Osteocyte (in vitro differentiated cells): ENCODE data around the gene CALML4. TPM values are rescaled to one million over a fixed set of nuclear protein-coding genes. Genes with fewer than 3 reads are reported as not detected.
"Not testable (repeated sequence)": the region's sequence is repeated elsewhere in the genome, so short reads cannot be mapped to it uniquely, and the experiment has no call there.

Source experiments
- DNase-seq: peaks from one replicate; pipeline ENCODE4 v3.0.0; 2021; ENCODE audit warnings: mixed read lengths; ENCODE audit not compliant: unreplicated experiment; ENCODE audit errors: extremely low spot score
- H3K27ac Mint-ChIP-seq: one replicate; pipeline ENCODE4 v1.8.0; 2021; ENCODE audit warnings: mild to moderate bottlenecking, mixed read lengths; ENCODE audit not compliant: unreplicated experiment
- H3K27me3 Mint-ChIP-seq: one replicate; pipeline ENCODE4 v1.8.0; 2021; ENCODE audit warnings: mixed read lengths; ENCODE audit not compliant: unreplicated experiment
- H3K36me3 Mint-ChIP-seq: one replicate; pipeline ENCODE4 v1.8.0; 2021; ENCODE audit warnings: mixed read lengths; ENCODE audit not compliant: unreplicated experiment
- H3K4me1 Mint-ChIP-seq: one replicate; pipeline ENCODE4 v1.8.0; 2021; ENCODE audit warnings: mixed read lengths; ENCODE audit not compliant: unreplicated experiment
- H3K4me3 Mint-ChIP-seq: one replicate; pipeline ENCODE4 v1.8.0; 2021; ENCODE audit warnings: mild to moderate bottlenecking, moderate library complexity, mixed read lengths; ENCODE audit not compliant: unreplicated experiment
- H3K9me3 Mint-ChIP-seq: one replicate; pipeline ENCODE4 v1.8.0; 2021; ENCODE audit warnings: mixed read lengths; ENCODE audit not compliant: unreplicated experiment
- CTCF ChIP-seq: fragments of 200-600 bp; sonication (generic); IDR thresholded peaks from 2 replicates; pipeline ENCODE4 v1.5.0; 2021; ENCODE audit warnings: antibody characterized with exemption, mild to moderate bottlenecking, moderate library complexity
- total RNA-seq: library from RNA; stranded (reverse); gene quantifications from 2 replicates; pipeline ENCODE4 v1.2.1, GENCODE V29; 2021

CALML4 gene
- total RNA-seq, 1 donor from 2014 or later: 2.0 TPM

DNA sequence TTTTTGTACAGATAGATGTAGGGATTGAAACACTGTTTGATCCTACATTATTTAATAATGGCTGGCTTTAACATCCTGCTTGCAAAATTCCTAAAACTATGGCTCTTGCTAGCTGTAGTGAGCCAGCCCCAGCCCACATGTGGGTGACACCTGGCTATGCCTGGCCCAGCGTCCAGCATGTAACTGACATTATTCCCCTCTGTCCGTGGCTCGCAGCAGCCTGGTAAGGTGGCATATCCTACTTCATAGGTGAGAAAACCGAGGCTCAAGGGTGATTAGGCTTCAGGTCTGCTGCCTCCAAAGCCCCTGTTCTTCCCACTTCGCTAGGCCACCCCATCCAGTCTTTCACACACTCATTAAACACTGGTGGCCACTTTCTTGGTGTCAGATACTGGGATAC lies 1.6 kb downstream of the CALML4 start:
- peak; percentile 46 for DNase-seq
- no peaks in the 10 kb centered on the region for H3K36me3 Mint-ChIP-seq
- no peaks in the 10 kb centered on the region for H3K9me3 Mint-ChIP-seq
- no peak overlapping the region for H3K27ac Mint-ChIP-seq
- no peaks in the 10 kb centered on the region for H3K27me3 Mint-ChIP-seq
- H3K4me1 Mint-ChIP-seq: peaks cover 17% of the 10 kb centered on the region
- TF ChIP-seq CTCF: no peak
- H3K4me3 Mint-ChIP-seq: no peak overlapping the region

DNA sequence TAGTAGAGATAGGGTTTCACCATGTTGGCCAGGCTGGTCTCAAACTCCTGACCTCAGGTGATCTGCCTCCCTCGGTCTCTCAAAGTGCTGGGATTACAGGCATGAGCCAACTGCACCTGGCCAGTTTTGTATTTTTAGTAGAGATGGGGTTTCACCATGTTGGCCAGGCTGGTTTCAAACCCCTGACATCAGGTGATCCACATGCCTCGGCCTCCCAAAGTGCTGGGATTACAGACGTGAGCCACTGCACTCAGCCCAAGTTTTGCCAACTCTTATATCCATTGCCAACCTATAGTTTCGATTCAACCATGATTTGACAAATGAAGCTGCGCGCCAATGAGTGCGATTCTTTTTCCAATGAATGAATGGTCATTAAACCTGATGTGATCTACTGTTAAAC lies 2.1 kb downstream of the CALML4 start:
- H3K9me3 Mint-ChIP-seq, H3K36me3 Mint-ChIP-seq, H3K27ac Mint-ChIP-seq, H3K4me3 Mint-ChIP-seq, H3K27me3 Mint-ChIP-seq: not testable (repeated sequence)
- DNase-seq: peak; percentile 42
- H3K4me1 Mint-ChIP-seq: peaks cover 17% of the 10 kb centered on the region

GRCh38 chr15:68201879-68202261 lies 3.3 kb downstream of the CALML4 start:
- Mint-ChIP-seq H3K4me1 (peaks cover 17% of the 10 kb centered on the region), H3K9me3 (no peaks in the 10 kb centered on the region), H3K36me3 (peaks cover 6% of the 10 kb centered on the region), H3K27me3 (no peaks in the 10 kb centered on the region), H3K4me3 (no peak overlapping the region), H3K27ac (no peak overlapping the region)
- peak; percentile 3 for DNase-seq
- no peak for TF ChIP-seq CTCF

- H3K4me3 Mint-ChIP-seq: no peak overlapping the region
- no peak overlapping the region for H3K27ac Mint-ChIP-seq
- TF ChIP-seq CTCF: no peak
Observed at GRCh38 chr15:68201153-68201878, 3.8 kb downstream of the CALML4 start.

GRCh38 chr15:68200016-68200861 lies 4.9 kb downstream of the CALML4 start:
- no peak overlapping the region for H3K4me3 Mint-ChIP-seq
- H3K4me1 Mint-ChIP-seq: peaks cover 17% of the 10 kb centered on the region
- no peak overlapping the region for H3K27ac Mint-ChIP-seq
- no peak for TF ChIP-seq CTCF
- H3K9me3 Mint-ChIP-seq: no peaks in the 10 kb centered on the region
- H3K36me3 Mint-ChIP-seq: peaks cover 6% of the 10 kb centered on the region
- DNase-seq: no peak
- H3K27me3 Mint-ChIP-seq: no peaks in the 10 kb centered on the region

More at GRCh38 chr15:68201153-68201878, 3.8 kb downstream of the CALML4 start:
- H3K27me3 Mint-ChIP-seq: no peaks in the 10 kb centered on the region
- peaks cover 6% of the 10 kb centered on the region for H3K36me3 Mint-ChIP-seq
- H3K9me3 Mint-ChIP-seq: no peaks in the 10 kb centered on the region
- peaks cover 17% of the 10 kb centered on the region for H3K4me1 Mint-ChIP-seq
- peak; percentile 70 for DNase-seq
